Right forelimb (tissue), 1 donor: ENCODE measurements around the gene TRIM38.
"Not testable (repeated sequence)": the region's sequence is repeated elsewhere in the genome, so short reads cannot be mapped to it uniquely, and the experiment has no call there.

ENCODE experiments used
- DNase-seq: peaks from one replicate; pipeline ENCODE4 v3.0.0-alpha.2; 2018

Gene TRIM38

DNA sequence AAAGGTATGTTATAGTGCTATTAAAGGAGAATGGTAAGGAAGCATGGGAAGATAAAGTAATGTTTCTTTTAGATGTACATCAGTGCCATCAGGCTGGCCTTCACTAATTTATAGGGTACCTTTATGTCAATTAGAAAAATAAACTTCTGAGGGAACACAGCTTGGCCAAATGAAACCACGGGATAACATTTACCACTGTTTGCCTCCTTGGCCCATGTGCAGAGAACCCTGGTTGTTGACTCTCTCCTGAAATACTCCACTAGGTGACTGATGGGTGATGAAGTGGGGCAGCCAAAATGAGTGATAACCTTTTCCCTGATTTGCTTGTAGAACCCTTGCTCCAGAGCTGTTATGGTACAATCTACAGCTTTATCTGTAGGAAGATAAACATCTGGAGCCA is 9.5 kb downstream of the TRIM38 start:
- DNase-seq: no peak

DNA sequence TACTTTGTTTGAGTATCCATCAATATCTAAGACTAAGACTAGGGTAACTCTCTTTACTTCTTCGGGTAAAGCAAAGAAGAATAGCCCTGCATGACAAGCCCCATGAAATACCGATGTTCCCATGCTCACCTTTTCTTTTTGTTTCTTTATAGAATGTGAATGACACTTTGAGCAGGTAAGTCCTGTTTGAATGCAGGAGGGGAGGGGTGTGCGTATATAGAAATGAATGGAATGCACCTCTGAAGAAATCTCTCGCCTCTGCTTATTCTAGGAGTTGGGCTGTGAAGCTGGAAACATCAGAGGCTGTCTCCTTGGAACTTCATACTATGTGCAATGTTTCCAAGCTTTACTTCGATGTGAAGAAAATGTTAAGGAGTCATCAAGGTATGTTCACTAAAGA is 10.3 kb downstream of the TRIM38 start:
- no peak for DNase-seq

DNA sequence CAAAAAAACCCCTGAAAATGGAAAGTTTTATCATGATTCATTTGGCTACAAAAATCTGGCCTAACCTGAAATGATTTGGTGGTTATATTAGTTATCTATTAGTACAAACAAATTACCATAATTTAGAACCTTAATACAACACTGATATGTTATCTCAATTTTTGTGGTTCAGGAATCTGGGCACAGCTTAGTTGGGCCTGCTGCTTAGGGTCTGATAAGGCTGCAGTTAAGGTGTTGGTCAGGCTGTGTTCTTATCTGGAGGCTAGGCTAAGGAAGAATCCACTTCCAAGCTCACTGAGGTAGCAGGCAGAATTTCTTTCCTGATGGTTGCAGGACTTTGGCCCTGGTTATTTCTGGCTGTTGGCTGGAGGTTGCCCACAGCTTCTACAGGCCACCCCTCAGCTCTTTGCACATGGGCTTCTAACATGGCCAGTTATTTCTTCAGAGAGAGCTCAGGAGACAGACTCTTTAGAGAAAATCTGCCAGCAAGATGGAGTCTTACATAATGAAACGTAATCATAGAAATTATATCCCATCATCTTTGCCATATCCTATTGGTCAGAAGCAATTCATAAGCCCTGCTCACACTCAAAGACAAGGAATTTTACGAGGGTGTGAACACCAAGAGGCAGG is 11.4 kb downstream of the TRIM38 start:
- DNase-seq: no peak

DNA sequence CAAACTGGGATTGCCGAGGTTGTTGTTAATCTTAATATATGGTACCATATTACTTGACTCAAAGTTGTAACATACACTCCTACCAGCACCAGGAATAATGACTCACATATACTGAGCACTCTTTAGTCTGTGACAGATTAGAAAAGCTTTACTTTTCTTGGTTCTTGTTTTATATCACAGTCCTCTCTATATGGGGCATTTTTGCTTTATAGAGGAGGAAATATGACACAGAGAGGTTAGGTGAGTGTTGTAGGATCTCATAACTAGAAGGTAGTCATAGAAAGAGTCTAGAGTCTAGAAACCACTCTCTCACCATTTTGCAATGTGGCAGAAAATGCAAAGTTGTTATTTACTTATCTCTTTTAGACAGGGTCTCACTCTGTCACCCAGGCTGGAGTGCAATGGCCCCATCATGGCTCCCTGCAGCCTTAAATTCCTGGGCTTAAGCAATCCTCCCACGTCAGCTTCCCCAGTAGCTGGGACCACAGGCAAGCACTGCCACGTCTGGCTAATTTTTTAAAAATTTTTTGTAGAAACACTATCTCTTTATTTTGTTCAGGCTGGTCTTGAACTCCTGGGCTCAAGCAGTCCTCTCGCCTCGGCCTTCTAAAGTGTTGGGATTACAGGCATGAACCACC is 13.4 kb downstream of the TRIM38 start:
- DNase-seq: no peak

DNA sequence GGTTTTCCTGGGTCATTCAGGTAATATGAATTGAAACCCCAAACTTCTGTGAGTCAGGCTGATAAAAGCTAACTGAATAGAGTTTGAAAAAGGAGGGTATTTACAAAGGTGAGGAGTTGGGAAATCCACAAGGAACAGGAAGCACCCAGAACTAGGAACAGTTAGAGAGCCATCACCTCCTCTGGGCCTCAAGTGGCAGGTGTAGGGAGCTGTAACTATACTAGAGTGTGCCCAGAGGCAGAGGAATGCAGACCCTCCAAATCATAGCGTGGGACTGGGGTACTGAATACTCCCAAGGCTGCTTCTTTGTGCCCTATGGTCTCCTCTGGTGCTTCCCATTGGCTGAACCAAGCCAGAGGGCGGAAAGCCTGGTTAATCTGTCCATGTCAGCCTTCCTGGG is 18.3 kb downstream of the TRIM38 start:
- no peak for DNase-seq

DNA sequence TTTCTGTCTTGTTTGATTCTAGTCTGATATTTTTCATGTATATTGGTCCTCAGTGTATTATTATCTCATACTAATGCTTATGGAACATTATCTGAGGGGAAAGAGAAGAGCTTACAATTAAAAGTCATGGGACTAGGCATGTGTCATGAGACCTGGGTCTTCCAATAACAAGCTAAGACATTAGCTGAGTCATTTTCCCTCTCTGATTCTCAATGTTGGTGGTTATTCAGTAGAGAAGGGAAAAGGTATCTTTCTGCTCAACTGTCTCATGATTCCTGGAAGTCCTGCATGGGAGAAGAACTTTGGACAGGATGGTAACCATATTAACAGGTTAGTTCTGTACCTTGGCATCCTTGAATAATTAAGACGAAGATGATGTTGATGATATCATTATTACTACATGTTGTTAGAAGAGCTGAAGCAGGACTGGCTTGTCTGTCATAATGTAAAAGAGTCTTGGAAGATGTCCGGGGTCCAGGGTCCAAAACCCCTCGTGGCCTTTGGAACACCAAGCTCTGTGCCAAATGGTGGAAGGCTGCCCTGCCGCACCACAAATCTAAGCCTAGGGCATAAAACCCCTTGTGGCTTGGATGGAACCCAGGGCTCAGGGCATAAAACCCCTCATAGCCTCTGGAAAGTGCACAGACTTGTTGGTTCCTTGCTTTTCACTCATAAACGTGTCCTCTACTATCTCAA is 19.1 kb downstream of the TRIM38 start:
- DNase-seq: no peak

DNA sequence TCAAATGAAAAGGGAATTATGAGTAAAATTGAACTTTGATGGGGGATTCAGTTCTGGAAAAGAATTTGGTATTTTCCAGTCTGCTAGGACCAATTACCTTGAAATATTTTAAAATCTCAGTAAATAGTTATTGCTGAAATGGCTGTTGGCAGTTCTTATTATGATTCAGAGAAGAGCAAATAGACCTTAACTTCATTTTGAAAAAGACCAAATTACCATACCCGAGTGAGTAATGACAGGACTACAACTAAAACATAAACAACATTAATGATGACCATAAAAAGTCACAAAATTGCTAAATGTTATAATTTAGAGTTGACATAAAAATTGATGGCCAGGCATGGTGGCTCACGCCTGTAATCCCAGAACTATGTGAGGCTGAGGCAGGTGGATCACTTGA is 21.7 kb downstream of the TRIM38 start:
- DNase-seq: no peak

DNA sequence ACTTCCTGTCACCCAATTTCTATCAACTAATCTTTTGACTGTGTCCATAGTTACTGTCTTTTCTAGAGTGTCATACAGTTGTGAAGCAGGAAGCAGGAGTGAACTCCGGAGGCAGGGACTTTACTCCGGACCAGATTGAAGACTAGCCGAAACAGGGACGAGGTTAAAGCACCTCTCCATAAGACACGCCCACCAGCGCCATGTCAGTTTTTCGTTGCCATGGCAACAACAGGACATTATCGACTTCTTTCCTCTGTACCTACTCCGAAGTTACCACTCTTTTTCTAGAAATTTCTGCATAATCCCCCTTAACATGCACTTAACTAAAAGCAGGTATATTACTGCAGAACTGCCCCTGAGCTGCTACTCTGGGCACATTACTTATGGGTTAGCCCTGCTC is 25.2 kb downstream of the TRIM38 start:
- no peak for DNase-seq

DNA sequence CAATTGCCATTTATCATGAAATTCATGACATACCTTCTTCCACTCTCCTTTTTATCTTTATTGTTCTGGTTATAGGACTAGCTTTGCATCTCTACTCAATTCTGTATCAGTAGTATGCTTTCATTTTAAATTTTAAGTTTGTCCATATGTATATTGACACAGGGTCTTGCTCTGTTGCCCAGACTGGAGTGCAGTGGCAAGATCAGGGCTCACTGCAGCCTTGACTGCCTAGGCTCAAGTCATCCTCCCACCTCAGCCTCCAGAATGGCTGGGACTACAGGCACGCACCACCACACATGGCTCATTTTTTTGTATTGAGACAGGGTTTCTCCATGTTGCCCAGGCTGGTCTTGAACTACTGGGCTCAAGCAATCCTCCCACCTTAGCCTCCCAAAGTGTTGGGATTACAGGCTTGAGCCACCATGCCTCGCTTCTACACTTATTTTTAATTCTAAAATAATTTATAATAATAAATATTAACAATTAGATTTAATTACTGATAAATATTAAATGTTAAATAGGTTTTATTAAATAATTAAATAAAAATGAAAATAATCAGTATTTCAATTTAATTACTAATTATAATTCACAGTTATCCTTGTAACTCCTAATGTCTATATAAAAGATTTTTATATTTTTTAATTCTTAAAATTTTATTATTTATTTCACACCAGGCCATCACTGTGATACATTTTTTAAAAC is 27.7 kb downstream of the TRIM38 start:
- no peak for DNase-seq

DNA sequence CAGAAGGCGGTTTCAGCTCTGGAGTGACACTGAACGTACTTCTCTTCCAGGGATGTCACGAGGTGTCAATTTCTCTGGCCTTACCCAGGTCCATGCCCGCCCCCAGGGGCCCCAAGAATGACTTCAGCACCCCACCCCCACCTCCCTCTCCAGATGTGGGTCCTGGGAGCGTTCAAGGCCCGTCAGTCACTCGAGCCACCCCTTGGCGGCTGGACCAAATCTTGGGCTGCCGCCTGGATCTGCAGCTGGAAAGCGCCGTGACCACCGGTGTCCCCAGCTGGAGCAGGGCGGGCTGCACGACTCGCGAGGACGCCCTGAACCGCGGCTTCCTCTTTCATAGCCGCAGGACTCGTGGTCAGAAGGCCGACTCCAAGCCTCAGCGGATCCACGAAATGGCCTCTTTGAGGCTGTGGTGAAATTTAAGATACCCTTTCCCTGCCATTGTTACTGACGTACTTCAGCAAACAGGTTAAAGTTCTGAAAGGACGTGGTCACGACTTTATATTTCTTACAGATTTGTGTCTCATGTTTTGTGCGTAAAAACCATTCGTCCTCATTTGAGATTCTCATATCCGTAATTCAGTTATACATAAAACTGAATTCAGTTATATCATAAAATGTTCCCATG is 29.3 kb downstream of the TRIM38 start:
- peak; percentile 87 for DNase-seq

DNA sequence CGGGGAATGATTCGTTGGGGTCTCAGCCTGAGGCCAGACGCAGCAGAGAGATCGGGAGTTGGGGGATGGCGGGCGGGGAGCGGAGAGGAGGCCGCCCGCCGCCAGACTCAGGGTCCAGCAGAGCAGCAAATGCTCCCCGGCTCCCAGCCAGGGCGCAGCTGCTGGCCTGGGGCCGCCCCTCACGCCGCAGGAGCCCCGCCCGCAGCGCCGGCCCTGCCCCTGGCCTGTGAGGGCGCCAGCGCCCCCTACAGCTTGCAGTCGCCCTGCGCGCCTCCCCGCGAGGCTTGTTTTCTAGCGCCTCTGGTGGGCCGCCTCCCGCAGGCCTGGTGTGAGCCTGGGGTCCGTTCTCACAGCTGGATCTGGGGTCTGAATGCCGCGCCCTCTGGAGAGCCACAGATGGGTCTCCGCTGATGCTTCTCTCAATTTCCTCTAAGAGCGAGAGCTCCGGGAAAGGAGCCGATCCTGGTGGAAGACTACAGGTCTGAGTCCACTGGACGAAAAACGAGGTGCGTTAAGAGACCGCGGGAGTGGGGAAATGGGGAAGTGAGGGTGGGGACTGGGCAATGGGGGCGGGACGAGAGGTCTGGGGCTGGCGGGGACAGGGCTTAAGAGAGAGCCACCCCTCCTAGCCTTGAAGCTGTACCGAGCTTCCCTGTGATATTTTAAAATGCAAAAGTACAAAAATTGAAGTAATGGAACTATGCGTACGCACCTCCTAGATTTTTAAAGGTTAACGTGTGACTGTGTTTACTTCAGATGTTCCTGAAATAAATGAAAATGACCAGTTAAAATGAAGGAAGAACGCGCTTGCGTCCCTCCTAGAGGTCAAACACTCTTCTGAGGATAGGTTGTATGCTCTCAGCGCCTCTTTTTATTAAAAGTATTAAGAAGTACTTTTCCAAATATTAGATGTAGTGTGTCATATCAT is 30.1 kb downstream of the TRIM38 start:
- peak; percentile 99 for DNase-seq

DNA sequence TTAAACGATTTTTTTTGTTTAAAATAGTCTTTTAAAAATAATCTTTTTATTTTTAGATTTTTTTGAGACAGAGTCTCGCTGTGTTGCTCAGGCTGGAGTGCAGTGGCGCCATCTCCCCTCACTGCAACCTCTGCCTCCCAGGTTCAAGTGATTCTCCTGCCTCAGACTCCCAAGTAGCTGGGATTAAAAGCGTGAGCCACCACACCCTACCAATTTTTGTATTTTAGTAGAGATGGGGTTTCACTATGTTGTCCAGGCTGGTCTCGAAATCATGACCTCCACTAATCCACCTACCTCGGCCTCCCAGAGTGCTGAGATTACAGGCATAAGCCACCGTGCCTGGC is 30.7 kb downstream of the TRIM38 start:
- DNase-seq: not testable (repeated sequence)

DNA sequence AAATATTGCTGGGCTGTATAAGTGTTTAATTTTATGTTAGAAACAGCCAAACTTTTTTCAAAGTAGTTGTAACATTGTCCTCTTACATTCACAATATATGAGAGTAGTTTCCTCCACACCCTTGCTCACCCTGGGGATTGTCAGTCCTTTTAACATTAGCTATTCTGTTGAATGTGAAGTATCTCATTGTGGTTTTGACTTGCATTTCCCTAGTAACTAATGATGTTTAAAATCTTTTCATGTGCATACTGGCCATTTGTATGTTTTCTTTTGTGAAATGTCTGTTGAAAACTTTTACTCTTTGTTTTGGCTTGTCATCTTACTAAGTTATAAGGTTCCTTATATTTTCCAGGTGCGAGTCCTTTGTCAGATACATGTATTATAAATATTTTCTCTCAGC is 32.9 kb downstream of the TRIM38 start:
- DNase-seq: no peak

DNA sequence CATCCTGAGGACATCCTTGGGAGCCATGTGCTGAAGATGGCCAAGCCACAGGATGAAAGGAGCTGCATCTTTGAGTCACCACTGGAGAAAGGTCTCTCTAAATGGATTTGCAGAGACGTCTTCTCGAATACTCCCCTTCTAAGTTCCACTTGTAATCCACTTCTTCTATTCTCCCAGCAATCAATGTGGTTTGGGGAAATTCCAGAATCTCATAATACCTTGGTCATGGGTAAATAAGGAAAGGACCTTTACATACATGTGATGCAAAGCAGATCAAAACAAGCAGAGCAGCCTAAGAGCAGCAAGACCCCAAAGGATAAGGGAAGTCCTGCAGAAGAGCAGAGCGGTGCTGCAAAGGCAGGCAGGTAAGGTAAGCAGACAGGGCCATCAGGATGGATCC is 35.3 kb downstream of the TRIM38 start:
- no peak for DNase-seq

DNA sequence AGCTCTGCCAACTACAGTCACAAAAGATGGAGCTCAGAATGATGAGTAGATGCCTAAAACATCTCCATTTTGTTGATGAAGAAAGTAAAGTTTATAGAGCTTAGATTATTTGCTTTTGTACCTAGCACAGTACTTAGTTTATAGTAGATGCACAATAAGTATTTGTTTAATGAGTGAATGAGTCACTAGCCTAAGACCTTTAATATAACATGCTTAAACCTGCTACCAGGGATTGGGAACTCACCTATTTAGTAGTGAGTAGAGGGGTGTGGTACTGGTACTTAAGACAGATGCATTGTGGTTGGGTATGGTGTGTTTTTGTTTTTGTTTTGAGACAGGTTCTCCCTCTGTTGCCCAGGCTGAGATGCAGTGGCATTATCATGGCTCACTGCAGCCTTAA is 35.8 kb downstream of the TRIM38 start:
- DNase-seq: no peak

DNA sequence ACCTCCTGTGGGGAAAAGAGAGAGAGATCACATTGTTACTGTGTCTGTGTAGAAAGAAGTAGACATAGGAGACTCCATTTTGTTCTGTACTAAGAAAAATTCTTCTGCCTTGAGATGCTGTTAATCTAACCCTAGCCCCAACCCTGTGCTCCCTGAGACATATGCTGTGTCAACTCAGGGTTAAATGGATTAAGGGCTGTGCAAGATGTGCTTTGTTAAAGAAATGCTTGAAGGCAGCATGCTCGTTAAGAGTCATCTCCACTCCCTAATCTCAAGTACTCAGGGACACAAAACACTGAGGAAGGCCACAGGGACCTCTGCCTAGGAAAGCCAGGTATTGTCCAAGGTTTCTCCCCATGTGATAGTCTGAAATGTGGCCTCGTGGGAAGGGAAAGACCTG is 36.6 kb downstream of the TRIM38 start:
- not testable (repeated sequence) for DNase-seq

DNA sequence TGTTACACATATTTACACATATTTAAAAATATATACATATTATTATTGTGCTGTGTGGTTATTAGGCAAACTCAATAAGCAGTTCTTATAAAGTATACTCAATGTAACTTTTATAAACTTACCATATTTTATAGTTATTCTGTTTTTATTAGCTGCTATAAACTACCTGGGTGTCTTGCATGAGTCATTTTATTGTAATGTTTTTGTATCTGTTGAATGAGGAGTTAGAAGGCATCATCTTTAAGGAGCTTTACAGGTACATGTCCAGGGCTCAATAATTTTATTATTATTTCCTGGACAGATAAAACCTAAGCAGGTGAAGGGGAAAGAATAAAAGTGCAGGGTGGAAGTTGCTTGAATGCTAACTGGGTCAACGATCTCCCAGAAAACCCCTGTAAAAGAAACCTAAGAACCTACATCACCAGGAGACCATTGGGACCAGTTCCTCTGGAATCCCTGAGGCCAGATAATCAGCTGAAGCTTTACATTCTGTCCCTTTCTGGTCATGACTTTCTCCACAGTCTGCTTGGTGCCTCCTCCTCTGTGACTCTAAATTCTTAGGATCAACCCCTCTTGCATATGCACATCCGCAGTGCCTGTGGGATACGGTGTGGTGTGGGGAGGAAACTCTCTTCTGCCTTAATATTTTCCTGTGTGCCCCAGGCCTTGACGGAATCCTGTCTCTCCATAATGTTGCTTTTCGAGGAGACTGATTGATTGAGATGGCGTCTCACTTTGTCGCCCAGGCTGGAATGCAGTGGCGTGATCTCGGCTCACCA is 38.0 kb downstream of the TRIM38 start:
- no peak for DNase-seq

DNA sequence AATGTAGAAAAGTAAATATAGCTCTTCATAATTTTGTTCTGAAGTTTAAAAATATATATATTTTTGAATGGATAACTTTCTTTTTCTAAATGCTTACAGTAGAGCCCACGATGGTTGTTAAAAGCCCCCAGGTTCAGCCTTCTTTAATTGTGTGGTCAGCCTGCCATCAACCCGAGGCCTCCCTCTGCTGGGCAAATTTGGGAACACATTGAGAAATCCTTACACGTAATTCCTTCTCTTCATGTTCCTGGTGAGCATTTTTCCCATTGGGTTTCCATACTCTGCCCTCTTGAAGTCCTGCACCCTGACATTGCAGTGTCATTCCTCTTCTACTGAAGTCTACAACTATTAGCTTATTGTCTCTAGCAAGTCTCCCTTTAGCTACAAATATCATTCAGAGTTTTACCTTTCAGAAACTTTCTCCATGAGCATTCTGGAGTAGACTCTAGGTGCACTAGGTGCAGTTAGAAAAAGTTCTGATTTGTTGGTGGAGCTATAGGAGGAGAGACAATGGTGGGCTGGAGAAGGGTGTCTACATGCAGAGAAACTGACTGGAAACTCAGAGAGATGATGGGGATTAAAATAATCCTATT is 40.6 kb downstream of the TRIM38 start:
- peak; percentile 74 for DNase-seq

DNA sequence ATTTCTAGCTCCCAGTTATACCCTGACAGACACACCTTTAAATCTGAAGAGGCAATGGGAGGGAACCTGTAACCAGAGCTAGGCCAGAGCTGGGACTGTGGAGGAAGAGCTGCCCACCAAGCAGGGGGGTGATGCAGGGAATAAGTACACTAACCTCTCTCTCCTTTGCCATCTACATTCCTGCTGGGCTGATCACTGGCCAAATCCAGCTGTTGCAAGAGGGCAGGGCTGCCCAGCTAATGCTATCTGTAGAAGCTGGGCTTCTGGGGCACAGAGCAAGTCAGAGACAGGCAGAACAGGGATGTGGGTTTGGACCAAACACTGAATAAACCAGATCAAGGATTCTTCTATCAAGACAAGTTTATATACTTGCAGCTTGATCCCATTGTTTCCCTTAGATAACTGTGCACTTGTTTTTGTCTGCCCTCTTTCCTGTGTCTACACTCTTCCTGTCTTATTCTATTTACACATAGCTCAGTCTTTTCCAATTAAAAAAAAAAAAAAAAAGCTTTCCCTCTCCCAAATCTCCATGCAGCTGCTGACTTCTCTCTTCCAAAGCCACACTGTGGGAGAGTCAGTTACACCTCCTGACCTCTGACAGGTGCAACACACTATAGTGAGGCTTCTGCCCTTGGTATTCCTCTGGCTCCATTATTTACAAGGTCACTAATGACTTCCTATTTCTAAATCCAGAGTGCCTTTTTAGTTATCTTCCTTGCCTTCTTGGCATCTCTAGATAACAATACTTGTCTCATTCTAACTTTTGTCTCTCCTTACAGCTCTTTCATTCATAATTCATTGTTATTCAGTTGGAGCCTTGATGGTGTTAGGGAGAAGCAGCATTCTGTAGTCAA is 43.7 kb downstream of the TRIM38 start:
- DNase-seq: no peak

DNA sequence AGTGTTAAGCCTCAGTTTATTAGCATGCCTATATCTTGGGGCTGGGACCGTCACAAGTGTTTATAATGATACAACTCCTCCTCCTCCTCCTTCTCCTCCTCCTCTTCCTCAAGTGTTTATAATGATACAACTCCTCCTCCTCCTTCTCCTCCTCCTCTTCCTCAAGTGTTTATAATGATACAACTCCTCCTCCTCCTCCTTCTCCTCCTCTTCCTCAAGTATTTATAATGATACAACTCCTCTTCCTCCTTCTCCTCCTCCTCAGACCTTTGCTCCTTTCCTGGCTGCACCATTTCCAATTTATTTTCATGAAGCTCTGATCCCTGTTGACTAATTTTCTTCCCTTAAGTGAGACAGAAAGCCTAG is 44.3 kb downstream of the TRIM38 start:
- DNase-seq: not testable (repeated sequence)
